ENCODE results near the gene DGLUCY. TPM values are rescaled to one million over a fixed set of nuclear protein-coding genes. Genes with fewer than 3 reads are reported as not detected.

Gene DGLUCY
- total and polyA plus RNA-seq, 2 of the 8 experiments (the other 6 are each of a cell fraction or from before 2014, with no cell fraction given): 24.9 to 31.8 TPM

GRCh38 chr14:91169951-91170350 is 56.1 kb downstream of the DGLUCY start:
- Histone ChIP-seq H2AFZ (ENCODE audit: low read length) (no peak overlapping the region), H3K4me1 (replicated peaks in 1 of 4; ENCODE audit: control insufficient read depth in 3 of 4, insufficient read depth in 4 of 4, low read length in 3 of 4) (no peaks in the 10 kb centered on the region; a peak in 2 of 7 replicates), H3K9me3 (ENCODE audit: insufficient read depth in 2 of 2, low read depth in 1 of 2, low read length in 1 of 2) (no peaks in the 10 kb centered on the region), H4K8ac (ENCODE audit: extremely low read depth, insufficient read depth, low read length) (no peak overlapping the region), H3K4me3 (ENCODE audit: extremely low read depth in 1 of 4, insufficient read depth in 2 of 4, low read depth in 3 of 4, low read length in 4 of 4) (no peak overlapping the region), H2BK5ac (ENCODE audit: low read depth, low read length) (no peak overlapping the region), H2BK120ac (replicated peaks; ENCODE audit: low read depth, low read length) (no peak overlapping the region), H3K36me3 (ENCODE audit: control insufficient read depth in 2 of 4, insufficient read depth in 4 of 4, low read length in 3 of 4) (peaks cover 0 to 20% (median 4%) of the 10 kb centered on the region in 4 experiments; a peak in 5 of 8 replicates), H3K4me2 (ENCODE audit: insufficient read depth in 1 of 2, low read depth in 2 of 2, low read length in 2 of 2) (no peak overlapping the region), H3K56ac (replicated peaks; ENCODE audit: insufficient read length, low read depth, low read length) (no peak overlapping the region), H2BK20ac (ENCODE audit: low read length) (no peak overlapping the region), H3K14ac (ENCODE audit: insufficient read length) (no peak overlapping the region), H3K9ac (replicated peaks in 1 of 4; ENCODE audit: extremely low read depth in 1 of 4, low read depth in 3 of 4, low read length in 3 of 4) (no peak overlapping the region), H3K23ac (ENCODE audit: insufficient read length) (no peak overlapping the region), H4K20me1 (replicated peaks in 1 of 2; ENCODE audit: control insufficient read depth in 1 of 2, insufficient read depth in 2 of 2, low read length in 2 of 2) (no peaks in the 10 kb centered on the region), H2BK15ac (ENCODE audit: low read length) (no peak overlapping the region), H3K79me1 (ENCODE audit: low read depth, low read length) (no peaks in the 10 kb centered on the region; the same call in 1 of the 2 replicates), H3K23me2 (ENCODE audit: low read depth, low read length) (no peaks in the 10 kb centered on the region), H2BK12ac (ENCODE audit: low read depth, low read length) (no peak overlapping the region), H2AK5ac (ENCODE audit: low read depth, low read length) (no peak overlapping the region), H4K5ac (ENCODE audit: insufficient read length, low read depth, low read length) (no peak overlapping the region), H3K18ac (ENCODE audit: extremely low read depth, low read length) (no peak overlapping the region), H3K27me3 (replicated peaks in 1 of 4; ENCODE audit: control insufficient read depth in 3 of 4, extremely low read depth in 1 of 4, insufficient read depth in 3 of 4, low read length in 3 of 4) (no peaks in the 10 kb centered on the region), H3K79me2 (ENCODE audit: control insufficient read depth in 1 of 2, insufficient read depth in 2 of 2, low read length in 2 of 2) (no peaks in the 10 kb centered on the region), H4K91ac (replicated peaks; ENCODE audit: insufficient read length, low read length) (no peak overlapping the region), H3K4ac (replicated peaks; ENCODE audit: insufficient read length, low read depth, low read length) (no peak overlapping the region), H3K27ac (ENCODE audit: low read depth, low read length) (no peak overlapping the region)
- FAIRE-seq (no peak), DNase-seq (ENCODE audit: low read depth in 1 of 2, low spot score in 2 of 2) (no peak)
- POLR2A ChIA-PET (ENCODE audit: partially characterized antibody): interaction anchor here (1.1 kb wide), 1 partner anchor 271 kb away, joined by 3 read pairs; no protein-coding TSS in a partner anchor
- 98% methylated on average over 8 of the region's 8 CpGs; no CpG with 5 or more reads in 1 of the 2 experiments for WGBS, 2 experiments (ENCODE audit: extremely low coverage in 1 of 2, insufficient coverage in 1 of 2, insufficient read length in 1 of 2, insufficient replicate concordance in 2 of 2, low coverage in 1 of 2, low lambda C conversion rate in 2 of 2, missing lambda C conversion rate in 1 of 2)
- CTCF ChIA-PET (ENCODE audit: partially characterized antibody): interaction anchor here (0.6 to 9.8 kb wide), 8 partner anchors 8 to 387 kb away, joined by 3 to 118 read pairs (median 4); no protein-coding TSS in a partner anchor
- TF ChIP-seq BCL11A (IDR thresholded peaks at IDR 0.05; ENCODE audit: low read depth in 2 of 2, low read length in 2 of 2) (no peak), CEBPB (IDR thresholded peaks at IDR 0.05; ENCODE audit: low read depth, low read length) (no peak), GABPA (IDR thresholded peaks at IDR 0.05; ENCODE audit: borderline replicate concordance, insufficient read depth, low read length) (no peak), SUZ12 (IDR thresholded peaks at IDR 0.05; ENCODE audit: low read length) (no peak), ATF2 (IDR thresholded peaks at IDR 0.05; ENCODE audit: low read length) (no peak), ATF3 (IDR thresholded peaks at IDR 0.05; ENCODE audit: insufficient read depth, low read depth, low read length) (no peak), BACH1 (IDR thresholded peaks at IDR 0.05; ENCODE audit: low read length) (no peak), RAD21 (IDR thresholded peaks at IDR 0.05 in 1 of 2, conservative IDR thresholded peaks at IDR 0.05 in 1 of 2; ENCODE audit: low read depth in 2 of 2, low read length in 2 of 2) (no peak), MAFK (IDR thresholded peaks at IDR 0.05; ENCODE audit: low read depth, low read length) (no peak), FOSL1 (IDR thresholded peaks at IDR 0.05; ENCODE audit: insufficient read depth, low read depth, low read length) (no peak), SIN3A (conservative IDR thresholded peaks at IDR 0.05 in 1 of 2, IDR thresholded peaks at IDR 0.05 in 1 of 2; ENCODE audit: low read depth in 1 of 2, low read length in 2 of 2) (no peak)
